ENCODE results near the gene C1orf167. TPM values are rescaled to one million over a fixed set of nuclear protein-coding genes. Genes with fewer than 3 reads are reported as not detected.
A peak's percentile ranks its signal among the peaks of the same experiment; 100 is the strongest.

C1orf167 gene
- total RNA-seq, 1 donor, result not detected

- H3K27me3 ChIP-seq (ENCODE audit: insufficient read depth, low read length), result no peaks in the 10 kb centered on the region
- no peak overlapping the region for H3K4me3 ChIP-seq (ENCODE audit: low read length)
- peaks cover 90% of the 10 kb centered on the region for H3K4me1 ChIP-seq (ENCODE audit: insufficient read depth, low read length)
- no peaks in the 10 kb centered on the region for H3K9me3 ChIP-seq (ENCODE audit: low read depth, low read length)
Measured at GRCh38 chr1:11730429-11730891, 31.5 kb upstream of the C1orf167 start.

GRCh38 chr1:11731691-11732283 is 30.2 kb upstream of the C1orf167 start:
- no peaks in the 10 kb centered on the region for H3K27me3 ChIP-seq (ENCODE audit: insufficient read depth, low read length)
- H3K9me3 ChIP-seq (ENCODE audit: low read depth, low read length), result no peaks in the 10 kb centered on the region
- peak overlapping the region; percentile 18 for H3K4me3 ChIP-seq (ENCODE audit: low read length)
- peaks cover 83% of the 10 kb centered on the region for H3K4me1 ChIP-seq (ENCODE audit: insufficient read depth, low read length)

DNA sequence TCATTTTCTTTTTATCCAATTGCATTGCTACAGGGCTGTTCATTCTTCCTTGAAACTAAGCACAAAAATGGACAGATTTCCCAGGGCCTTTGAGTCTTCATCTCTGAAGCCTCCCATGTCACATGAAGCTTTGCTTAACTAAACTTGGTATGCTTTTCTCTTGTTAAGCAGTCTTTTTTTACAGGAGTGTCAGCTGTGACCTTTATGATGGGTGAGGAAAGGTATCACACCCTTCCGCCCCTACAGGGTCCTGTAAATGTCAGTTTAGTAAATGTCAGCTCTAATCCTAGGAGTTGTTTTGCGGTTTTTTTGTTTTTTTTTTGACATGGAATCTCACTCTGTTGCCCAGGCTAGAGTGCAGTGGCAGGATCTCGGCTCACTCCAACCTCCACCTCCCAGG is 28.7 kb upstream of the C1orf167 start:
- no peaks in the 10 kb centered on the region for H3K27me3 ChIP-seq (ENCODE audit: insufficient read depth, low read length)
- peaks cover 84% of the 10 kb centered on the region for H3K4me1 ChIP-seq (ENCODE audit: insufficient read depth, low read length)
- no peak overlapping the region for H3K4me3 ChIP-seq (ENCODE audit: low read length)
- H3K9me3 ChIP-seq (ENCODE audit: low read depth, low read length), result no peaks in the 10 kb centered on the region

- Histone ChIP-seq H3K4me3 (ENCODE audit: low read length) (peak overlapping the region; percentile 96), H3K9me3 (ENCODE audit: low read depth, low read length) (no peaks in the 10 kb centered on the region), H3K4me1 (ENCODE audit: insufficient read depth, low read length) (peaks cover 84% of the 10 kb centered on the region), H3K27me3 (ENCODE audit: insufficient read depth, low read length) (no peaks in the 10 kb centered on the region)
Measured at GRCh38 chr1:11735531-11735853, 26.5 kb upstream of the C1orf167 start.

GRCh38 chr1:11735854-11736745 is 25.9 kb upstream of the C1orf167 start, which contains the start of gene AGTRAP:
Gene AGTRAP (plus strand): TSS chr1:11736136. CDS start chr1:11736209, 73 bp downstream.
- Histone ChIP-seq H3K27me3 (ENCODE audit: insufficient read depth, low read length) (no peaks in the 10 kb centered on the region), H3K4me3 (ENCODE audit: low read length) (peak within 1 kb of the TSS; percentile 96), H3K4me1 (ENCODE audit: insufficient read depth, low read length) (peaks cover 84% of the 10 kb centered on the region), H3K9me3 (ENCODE audit: low read depth, low read length) (no peaks in the 10 kb centered on the region)

DNA sequence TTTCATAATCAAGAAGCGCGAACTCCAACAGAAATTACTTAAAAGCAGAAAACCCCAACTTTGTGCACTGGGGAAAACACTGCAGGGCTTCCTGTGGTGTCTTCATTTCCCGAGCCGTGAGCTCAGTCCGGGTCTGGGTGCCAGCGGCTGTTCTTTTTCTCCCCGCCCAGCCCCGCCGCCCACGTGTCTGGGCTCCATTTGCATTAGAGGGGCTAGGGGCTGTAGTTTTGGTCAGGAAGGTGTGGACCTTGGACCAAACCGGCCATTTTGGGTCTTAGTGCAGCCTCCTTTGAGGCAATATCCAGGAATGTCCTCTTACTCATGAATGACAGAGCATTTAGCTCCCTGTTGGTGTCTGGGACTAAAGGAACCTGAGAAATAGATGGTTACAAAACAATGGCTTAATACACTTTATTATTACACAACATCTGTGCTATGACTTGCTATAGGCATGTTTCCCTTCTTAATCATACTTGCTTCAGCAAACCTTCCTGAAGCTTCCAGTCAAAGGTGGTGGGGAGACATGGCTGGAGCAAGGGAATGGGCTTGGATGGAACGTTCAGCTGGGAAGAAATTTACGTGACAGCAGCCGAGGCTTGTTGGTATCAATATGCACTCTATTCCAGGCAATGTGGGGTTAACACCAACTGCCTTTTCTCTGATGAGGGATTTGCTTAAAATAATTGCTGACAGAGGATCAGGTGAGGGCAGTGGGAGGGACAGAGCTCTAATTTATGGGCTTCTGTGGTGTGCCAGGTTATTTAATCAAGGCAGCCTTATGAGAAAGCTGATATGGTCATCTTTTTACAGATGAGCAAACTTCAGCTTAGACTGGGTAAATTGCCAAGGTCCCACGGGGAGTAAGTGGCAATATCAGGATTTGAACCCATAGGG is 25.0 kb upstream of the C1orf167 start:
- H3K4me1 ChIP-seq (ENCODE audit: insufficient read depth, low read length), result peaks cover 84% of the 10 kb centered on the region
- no peaks in the 10 kb centered on the region for H3K9me3 ChIP-seq (ENCODE audit: low read depth, low read length)
- peak overlapping the region; percentile 96 for H3K4me3 ChIP-seq (ENCODE audit: low read length)
- no peaks in the 10 kb centered on the region for H3K27me3 ChIP-seq (ENCODE audit: insufficient read depth, low read length)

DNA sequence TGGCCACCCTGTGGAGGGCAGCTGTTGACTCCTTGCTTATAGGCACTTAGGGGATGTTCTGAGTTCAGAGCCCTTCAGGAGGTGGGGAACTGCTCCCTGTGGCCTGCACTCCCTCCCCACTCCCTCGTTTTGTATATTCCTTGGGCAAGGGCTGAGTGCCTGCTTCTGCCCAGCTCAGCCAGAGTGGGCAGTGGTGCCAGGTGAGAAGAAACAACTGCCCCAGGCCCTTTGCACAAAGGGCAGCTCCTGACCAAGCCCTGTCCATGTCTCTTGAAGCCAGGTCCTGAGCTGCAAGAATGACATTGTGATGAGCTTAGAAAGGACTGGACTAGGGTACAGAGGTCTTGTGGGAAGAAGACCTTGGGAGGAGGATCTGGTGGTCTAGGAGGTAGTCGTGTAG is 23.9 kb upstream of the C1orf167 start:
- peak overlapping the region; percentile 1 for H3K4me3 ChIP-seq (ENCODE audit: low read length)
- peaks cover 81% of the 10 kb centered on the region for H3K4me1 ChIP-seq (ENCODE audit: insufficient read depth, low read length)
- no peaks in the 10 kb centered on the region for H3K9me3 ChIP-seq (ENCODE audit: low read depth, low read length)
- H3K27me3 ChIP-seq (ENCODE audit: insufficient read depth, low read length), result no peaks in the 10 kb centered on the region

GRCh38 chr1:11738783-11739182 is 23.2 kb upstream of the C1orf167 start:
- H3K4me3 ChIP-seq (ENCODE audit: low read length), result peak overlapping the region; percentile 1
- H3K27me3 ChIP-seq (ENCODE audit: insufficient read depth, low read length), result no peaks in the 10 kb centered on the region
- no peaks in the 10 kb centered on the region for H3K9me3 ChIP-seq (ENCODE audit: low read depth, low read length)
- H3K4me1 ChIP-seq (ENCODE audit: insufficient read depth, low read length), result peaks cover 75% of the 10 kb centered on the region

GRCh38 chr1:11740258-11741192 is 21.5 kb upstream of the C1orf167 start:
- H3K4me1 ChIP-seq (ENCODE audit: insufficient read depth, low read length), result peaks cover 65% of the 10 kb centered on the region
- H3K4me3 ChIP-seq (ENCODE audit: low read length), result no peak overlapping the region

GRCh38 chr1:11741482-11741881 is 20.5 kb upstream of the C1orf167 start:
- Histone ChIP-seq H3K9me3 (ENCODE audit: low read depth, low read length) (no peaks in the 10 kb centered on the region), H3K27me3 (ENCODE audit: insufficient read depth, low read length) (no peaks in the 10 kb centered on the region), H3K4me3 (ENCODE audit: low read length) (no peak overlapping the region), H3K4me1 (ENCODE audit: insufficient read depth, low read length) (peaks cover 66% of the 10 kb centered on the region)

More at GRCh38 chr1:11740258-11741192, 21.5 kb upstream of the C1orf167 start:
- Histone ChIP-seq H3K9me3 (ENCODE audit: low read depth, low read length) (no peaks in the 10 kb centered on the region), H3K27me3 (ENCODE audit: insufficient read depth, low read length) (no peaks in the 10 kb centered on the region)

DNA sequence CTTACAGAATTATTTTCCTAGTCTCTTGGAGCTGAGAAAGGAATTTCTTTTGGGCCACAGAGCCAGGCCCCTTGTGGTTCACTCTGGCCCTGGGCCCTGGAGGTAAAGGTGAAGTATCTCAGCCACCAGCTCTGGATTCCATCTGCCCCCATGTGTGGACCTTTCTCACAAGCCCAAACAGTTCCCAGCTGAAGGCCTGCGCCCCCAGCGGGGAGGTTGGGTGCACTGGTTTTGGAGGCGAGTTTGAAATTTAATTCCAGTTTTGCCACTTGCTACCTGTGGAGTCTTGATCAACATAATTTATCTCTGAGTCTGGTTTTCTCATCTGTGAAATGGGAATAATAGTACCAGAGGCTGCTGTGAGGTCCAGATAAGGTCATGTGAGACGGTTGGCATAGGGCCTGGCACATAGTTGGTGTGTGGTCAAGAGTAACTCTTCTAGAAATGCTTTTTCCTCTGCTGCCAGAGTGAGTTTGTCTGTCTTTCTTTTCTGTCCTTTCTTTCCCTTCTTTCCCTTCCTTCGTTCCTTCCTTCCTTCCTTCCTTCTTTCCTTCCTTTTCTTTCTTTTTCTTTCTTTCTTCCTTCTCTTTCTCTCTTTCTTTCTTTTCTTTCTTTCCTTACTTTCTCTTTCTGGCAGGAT is 20.0 kb upstream of the C1orf167 start:
- H3K9me3 ChIP-seq (ENCODE audit: low read depth, low read length), result no peaks in the 10 kb centered on the region
- H3K4me3 ChIP-seq (ENCODE audit: low read length), result no peak overlapping the region
- peaks cover 62% of the 10 kb centered on the region for H3K4me1 ChIP-seq (ENCODE audit: insufficient read depth, low read length)
- no peaks in the 10 kb centered on the region for H3K27me3 ChIP-seq (ENCODE audit: insufficient read depth, low read length)

- Histone ChIP-seq H3K9me3 (ENCODE audit: low read depth, low read length) (no peaks in the 10 kb centered on the region), H3K27me3 (ENCODE audit: insufficient read depth, low read length) (no peaks in the 10 kb centered on the region), H3K4me1 (ENCODE audit: insufficient read depth, low read length) (peaks cover 50% of the 10 kb centered on the region), H3K4me3 (ENCODE audit: low read length) (no peak overlapping the region)
Measured at GRCh38 chr1:11744287-11744686, 17.7 kb upstream of the C1orf167 start.

DNA sequence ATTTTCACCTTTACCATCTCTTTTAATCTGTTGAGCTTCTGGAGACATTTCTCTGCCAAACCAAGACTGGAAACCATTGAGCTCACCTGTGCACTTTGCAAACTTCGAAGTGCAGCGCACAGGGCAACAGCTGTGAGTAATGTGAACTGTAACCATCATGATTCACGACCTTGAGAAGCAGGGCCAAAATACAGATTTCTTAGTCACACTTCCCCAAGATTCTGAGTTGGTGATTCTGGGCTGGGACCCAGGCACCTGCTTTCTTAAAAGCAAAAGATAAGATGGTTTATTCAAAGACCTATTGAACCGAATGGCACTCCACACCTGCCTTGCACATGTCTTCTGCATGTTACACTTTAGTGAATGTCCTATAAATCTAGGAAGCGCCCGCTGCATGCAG is 15.9 kb upstream of the C1orf167 start:
- Histone ChIP-seq H3K4me3 (ENCODE audit: low read length) (no peak overlapping the region), H3K4me1 (ENCODE audit: insufficient read depth, low read length) (peaks cover 32% of the 10 kb centered on the region), H3K9me3 (ENCODE audit: low read depth, low read length) (no peaks in the 10 kb centered on the region), H3K27me3 (ENCODE audit: insufficient read depth, low read length) (no peaks in the 10 kb centered on the region)
